ENCODE measurements around the gene BNC1.

DNA sequence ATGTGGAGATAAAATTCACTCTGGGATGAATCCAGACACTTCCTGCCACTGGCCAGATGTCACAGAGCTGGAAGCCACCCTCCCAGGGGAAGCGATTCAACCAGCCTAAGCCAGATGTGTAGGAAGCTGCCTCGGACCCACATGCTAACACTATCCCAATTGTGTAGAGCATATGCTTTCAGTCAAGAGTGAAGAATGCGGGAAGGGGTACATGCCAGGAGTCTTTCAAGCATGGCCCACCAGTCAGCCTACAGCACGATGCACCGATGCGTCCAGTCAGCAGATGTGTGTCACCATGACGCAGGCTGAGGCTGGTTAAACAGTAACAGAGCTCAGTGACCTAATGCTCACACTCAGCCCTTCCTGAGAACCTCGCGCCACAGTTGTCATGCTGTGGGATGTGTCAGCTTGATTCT is 38.8 kb upstream of the BNC1 start:
- no peak for TF ChIP-seq YY1 (IDR thresholded peaks at IDR 0.05)
- TF ChIP-seq FOXA2 (IDR thresholded peaks at IDR 0.05): no peak
- TF ChIP-seq GABPA (IDR thresholded peaks at IDR 0.05 in 1 of 2, conservative IDR thresholded peaks at IDR 0.05 in 1 of 2): no peak
- TF ChIP-seq, protein P1, sequence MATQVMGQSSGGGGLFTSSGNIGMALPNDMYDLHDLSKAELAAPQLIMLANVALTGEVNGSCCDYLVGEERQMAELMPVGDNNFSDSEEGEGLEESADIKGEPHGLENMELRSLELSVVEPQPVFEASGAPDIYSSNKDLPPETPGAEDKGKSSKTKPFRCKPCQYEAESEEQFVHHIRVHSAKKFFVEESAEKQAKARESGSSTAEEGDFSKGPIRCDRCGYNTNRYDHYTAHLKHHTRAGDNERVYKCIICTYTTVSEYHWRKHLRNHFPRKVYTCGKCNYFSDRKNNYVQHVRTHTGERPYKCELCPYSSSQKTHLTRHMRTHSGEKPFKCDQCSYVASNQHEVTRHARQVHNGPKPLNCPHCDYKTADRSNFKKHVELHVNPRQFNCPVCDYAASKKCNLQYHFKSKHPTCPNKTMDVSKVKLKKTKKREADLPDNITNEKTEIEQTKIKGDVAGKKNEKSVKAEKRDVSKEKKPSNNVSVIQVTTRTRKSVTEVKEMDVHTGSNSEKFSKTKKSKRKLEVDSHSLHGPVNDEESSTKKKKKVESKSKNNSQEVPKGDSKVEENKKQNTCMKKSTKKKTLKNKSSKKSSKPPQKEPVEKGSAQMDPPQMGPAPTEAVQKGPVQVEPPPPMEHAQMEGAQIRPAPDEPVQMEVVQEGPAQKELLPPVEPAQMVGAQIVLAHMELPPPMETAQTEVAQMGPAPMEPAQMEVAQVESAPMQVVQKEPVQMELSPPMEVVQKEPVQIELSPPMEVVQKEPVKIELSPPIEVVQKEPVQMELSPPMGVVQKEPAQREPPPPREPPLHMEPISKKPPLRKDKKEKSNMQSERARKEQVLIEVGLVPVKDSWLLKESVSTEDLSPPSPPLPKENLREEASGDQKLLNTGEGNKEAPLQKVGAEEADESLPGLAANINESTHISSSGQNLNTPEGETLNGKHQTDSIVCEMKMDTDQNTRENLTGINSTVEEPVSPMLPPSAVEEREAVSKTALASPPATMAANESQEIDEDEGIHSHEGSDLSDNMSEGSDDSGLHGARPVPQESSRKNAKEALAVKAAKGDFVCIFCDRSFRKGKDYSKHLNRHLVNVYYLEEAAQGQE (IDR thresholded peaks at IDR 0.05): no peak
- TF ChIP-seq RAD21 (IDR thresholded peaks at IDR 0.05): no peak
- TF ChIP-seq, protein P2, sequence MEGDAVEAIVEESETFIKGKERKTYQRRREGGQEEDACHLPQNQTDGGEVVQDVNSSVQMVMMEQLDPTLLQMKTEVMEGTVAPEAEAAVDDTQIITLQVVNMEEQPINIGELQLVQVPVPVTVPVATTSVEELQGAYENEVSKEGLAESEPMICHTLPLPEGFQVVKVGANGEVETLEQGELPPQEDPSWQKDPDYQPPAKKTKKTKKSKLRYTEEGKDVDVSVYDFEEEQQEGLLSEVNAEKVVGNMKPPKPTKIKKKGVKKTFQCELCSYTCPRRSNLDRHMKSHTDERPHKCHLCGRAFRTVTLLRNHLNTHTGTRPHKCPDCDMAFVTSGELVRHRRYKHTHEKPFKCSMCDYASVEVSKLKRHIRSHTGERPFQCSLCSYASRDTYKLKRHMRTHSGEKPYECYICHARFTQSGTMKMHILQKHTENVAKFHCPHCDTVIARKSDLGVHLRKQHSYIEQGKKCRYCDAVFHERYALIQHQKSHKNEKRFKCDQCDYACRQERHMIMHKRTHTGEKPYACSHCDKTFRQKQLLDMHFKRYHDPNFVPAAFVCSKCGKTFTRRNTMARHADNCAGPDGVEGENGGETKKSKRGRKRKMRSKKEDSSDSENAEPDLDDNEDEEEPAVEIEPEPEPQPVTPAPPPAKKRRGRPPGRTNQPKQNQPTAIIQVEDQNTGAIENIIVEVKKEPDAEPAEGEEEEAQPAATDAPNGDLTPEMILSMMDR (IDR thresholded peaks at IDR 0.05; ENCODE audit: low read depth, low read length, missing input control): no peak
- no peak for TF ChIP-seq NR2F2 (IDR thresholded peaks at IDR 0.05)
- no peak for TF ChIP-seq EGR1 (IDR thresholded peaks at IDR 0.05; ENCODE audit: low read depth in 2 of 2)
- no peak for TF ChIP-seq TAF1 (conservative IDR thresholded peaks at IDR 0.05)
- TF ChIP-seq, protein P3, sequence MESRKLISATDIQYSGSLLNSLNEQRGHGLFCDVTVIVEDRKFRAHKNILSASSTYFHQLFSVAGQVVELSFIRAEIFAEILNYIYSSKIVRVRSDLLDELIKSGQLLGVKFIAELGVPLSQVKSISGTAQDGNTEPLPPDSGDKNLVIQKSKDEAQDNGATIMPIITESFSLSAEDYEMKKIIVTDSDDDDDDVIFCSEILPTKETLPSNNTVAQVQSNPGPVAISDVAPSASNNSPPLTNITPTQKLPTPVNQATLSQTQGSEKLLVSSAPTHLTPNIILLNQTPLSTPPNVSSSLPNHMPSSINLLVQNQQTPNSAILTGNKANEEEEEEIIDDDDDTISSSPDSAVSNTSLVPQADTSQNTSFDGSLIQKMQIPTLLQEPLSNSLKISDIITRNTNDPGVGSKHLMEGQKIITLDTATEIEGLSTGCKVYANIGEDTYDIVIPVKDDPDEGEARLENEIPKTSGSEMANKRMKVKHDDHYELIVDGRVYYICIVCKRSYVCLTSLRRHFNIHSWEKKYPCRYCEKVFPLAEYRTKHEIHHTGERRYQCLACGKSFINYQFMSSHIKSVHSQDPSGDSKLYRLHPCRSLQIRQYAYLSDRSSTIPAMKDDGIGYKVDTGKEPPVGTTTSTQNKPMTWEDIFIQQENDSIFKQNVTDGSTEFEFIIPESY (IDR thresholded peaks at IDR 0.05): no peak
- TF ChIP-seq SP1 (IDR thresholded peaks at IDR 0.05): no peak
- TF ChIP-seq, protein P4, sequence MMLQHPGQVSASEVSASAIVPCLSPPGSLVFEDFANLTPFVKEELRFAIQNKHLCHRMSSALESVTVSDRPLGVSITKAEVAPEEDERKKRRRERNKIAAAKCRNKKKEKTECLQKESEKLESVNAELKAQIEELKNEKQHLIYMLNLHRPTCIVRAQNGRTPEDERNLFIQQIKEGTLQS (IDR thresholded peaks at IDR 0.05): no peak
- TF ChIP-seq RXRA (IDR thresholded peaks at IDR 0.05): no peak
- TF ChIP-seq, protein P5, sequence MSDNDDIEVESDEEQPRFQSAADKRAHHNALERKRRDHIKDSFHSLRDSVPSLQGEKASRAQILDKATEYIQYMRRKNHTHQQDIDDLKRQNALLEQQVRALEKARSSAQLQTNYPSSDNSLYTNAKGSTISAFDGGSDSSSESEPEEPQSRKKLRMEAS (IDR thresholded peaks at IDR 0.05): no peak
